Measurements from ENCODE around the gene RAB44.
"Not testable (repeated sequence)": the region's sequence is repeated elsewhere in the genome, so short reads cannot be mapped to it uniquely, and the experiment has no call there.

RAB44 gene

GRCh38 chr6:36714511-36714910 lies 16.9 kb downstream of the RAB44 start:
- DNase-seq, result no peak

GRCh38 chr6:36715469-36715868 lies 17.8 kb downstream of the RAB44 start:
- no peak for DNase-seq

GRCh38 chr6:36716476-36717093 lies 19.0 kb downstream of the RAB44 start:
- no peak for DNase-seq

GRCh38 chr6:36717231-36717825 lies 19.7 kb downstream of the RAB44 start:
- DNase-seq, result no peak

GRCh38 chr6:36717871-36718540 lies 20.4 kb downstream of the RAB44 start:
- DNase-seq, result no peak

- no peak for DNase-seq
Observed at GRCh38 chr6:36718560-36718959, 20.9 kb downstream of the RAB44 start.

- no peak for DNase-seq
Observed at GRCh38 chr6:36719126-36719525, 21.5 kb downstream of the RAB44 start.

GRCh38 chr6:36720251-36721141 lies 22.9 kb downstream of the RAB44 start:
- no peak for DNase-seq

- DNase-seq, result no peak
Observed at GRCh38 chr6:36721369-36722140, 23.9 kb downstream of the RAB44 start.

GRCh38 chr6:36722365-36722764 lies 24.7 kb downstream of the RAB44 start:
- no peak for DNase-seq

GRCh38 chr6:36722879-36723278 lies 25.3 kb downstream of the RAB44 start:
- DNase-seq, result no peak

GRCh38 chr6:36723992-36724391 lies 26.4 kb downstream of the RAB44 start:
- DNase-seq, result not testable (repeated sequence)

GRCh38 chr6:36724514-36725390 lies 27.1 kb downstream of the RAB44 start:
- DNase-seq, result peak; percentile 37

- DNase-seq, result no peak
Observed at GRCh38 chr6:36725581-36725980, 28.0 kb downstream of the RAB44 start.

GRCh38 chr6:36727505-36728021 lies 29.9 kb downstream of the RAB44 start:
- no peak for DNase-seq

GRCh38 chr6:36728289-36729160 lies 30.9 kb downstream of the RAB44 start:
- no peak for DNase-seq

GRCh38 chr6:36729161-36729524 lies 31.5 kb downstream of the RAB44 start:
- no peak for DNase-seq

GRCh38 chr6:36730424-36731380 lies 33.1 kb downstream of the RAB44 start:
- DNase-seq, result no peak

All from activated naive CD4-positive, alpha-beta T cell treated with anti-CD3 and anti-CD28 coated beads, Interleukin-2, amount 50 U/mL, for 16 hours (primary cell).